ENCODE data around the gene RAB33B. TPM values are rescaled to one million over a fixed set of nuclear protein-coding genes. Genes with fewer than 3 reads are reported as not detected.

Gene RAB33B
- total RNA-seq, 4 donors from 2014 or later: 7.9 to 13.6 (median 12.0) TPM

DNA sequence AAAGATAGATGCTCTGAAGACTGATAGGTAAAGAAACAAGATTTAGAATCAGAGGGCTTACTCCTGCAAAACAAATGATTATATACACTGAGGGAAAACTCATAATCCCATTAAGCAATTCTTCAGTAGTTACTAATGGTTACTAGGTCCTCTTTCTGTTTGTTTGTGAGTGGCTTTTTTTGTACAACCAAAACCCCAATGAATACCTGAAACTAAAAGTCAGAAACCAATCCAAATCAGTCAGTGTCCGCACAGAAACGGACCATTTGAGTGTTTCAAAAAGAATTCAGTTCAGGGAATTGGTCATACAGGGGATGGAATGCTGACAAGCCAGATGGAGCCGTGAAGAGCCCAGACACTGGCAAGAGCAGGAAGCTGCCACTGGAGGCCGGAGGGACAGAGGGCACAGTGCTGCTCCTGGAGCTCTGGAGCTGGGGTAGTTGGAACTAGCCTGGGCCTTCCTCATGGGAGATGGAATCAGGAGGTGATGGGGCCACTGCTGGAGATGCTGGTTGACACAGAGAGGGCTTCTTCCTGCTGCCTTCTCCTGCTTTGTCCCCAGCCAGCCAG is 70.2 kb downstream of the RAB33B start:
- H3K4me3 ChIP-seq (replicated peaks in 1 of 3): no peak overlapping the region
- DNase-seq: no peak
- TF ChIP-seq POLR2A (IDR thresholded peaks at IDR 0.05): no peak
- TF ChIP-seq, protein P1, sequence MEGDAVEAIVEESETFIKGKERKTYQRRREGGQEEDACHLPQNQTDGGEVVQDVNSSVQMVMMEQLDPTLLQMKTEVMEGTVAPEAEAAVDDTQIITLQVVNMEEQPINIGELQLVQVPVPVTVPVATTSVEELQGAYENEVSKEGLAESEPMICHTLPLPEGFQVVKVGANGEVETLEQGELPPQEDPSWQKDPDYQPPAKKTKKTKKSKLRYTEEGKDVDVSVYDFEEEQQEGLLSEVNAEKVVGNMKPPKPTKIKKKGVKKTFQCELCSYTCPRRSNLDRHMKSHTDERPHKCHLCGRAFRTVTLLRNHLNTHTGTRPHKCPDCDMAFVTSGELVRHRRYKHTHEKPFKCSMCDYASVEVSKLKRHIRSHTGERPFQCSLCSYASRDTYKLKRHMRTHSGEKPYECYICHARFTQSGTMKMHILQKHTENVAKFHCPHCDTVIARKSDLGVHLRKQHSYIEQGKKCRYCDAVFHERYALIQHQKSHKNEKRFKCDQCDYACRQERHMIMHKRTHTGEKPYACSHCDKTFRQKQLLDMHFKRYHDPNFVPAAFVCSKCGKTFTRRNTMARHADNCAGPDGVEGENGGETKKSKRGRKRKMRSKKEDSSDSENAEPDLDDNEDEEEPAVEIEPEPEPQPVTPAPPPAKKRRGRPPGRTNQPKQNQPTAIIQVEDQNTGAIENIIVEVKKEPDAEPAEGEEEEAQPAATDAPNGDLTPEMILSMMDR (IDR thresholded peaks at IDR 0.05): no peak
- H3K4me1 ChIP-seq: peaks cover 0 to 3% of the 10 kb centered on the region in 2 donors
- intact Hi-C loops (cut with DNase I): no loop called here
- H3K36me3 ChIP-seq: peaks cover 0 to 10% of the 10 kb centered on the region in 2 donors
- 78 to 82% methylated on average over 4 of the region's 4 CpGs for WGBS, 2 donors
- H3K27me3 ChIP-seq: no peaks in the 10 kb centered on the region
- H3K27ac ChIP-seq: no peak overlapping the region
- no peaks in the 10 kb centered on the region for H3K9me3 ChIP-seq

DNA sequence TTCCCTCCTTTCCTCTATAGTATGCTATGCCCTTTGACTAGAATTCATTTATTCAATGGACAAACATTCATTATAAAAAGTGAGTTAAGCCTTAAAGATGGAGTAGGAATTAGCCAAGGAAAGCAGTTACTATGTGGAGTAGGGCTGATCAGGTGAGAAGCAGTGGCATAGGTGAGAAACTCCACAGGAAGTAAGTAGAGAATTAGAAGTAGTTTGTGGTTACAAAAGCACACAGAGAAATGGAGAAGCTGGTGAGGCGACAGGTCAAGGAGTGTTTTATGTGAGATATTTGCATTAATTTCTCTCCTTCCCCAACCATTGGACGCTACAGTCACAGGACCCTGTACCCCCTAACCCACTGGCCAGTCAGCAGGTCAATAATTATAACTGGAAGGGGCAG is 71.5 kb downstream of the RAB33B start:
- TF ChIP-seq, protein P1 (IDR thresholded peaks at IDR 0.05): no peak
- no peak for TF ChIP-seq POLR2A (IDR thresholded peaks at IDR 0.05)
- H3K36me3 ChIP-seq: peaks cover 0 to 10% of the 10 kb centered on the region in 2 donors
- H3K27me3 ChIP-seq: no peaks in the 10 kb centered on the region
- peaks cover 0 to 3% of the 10 kb centered on the region in 2 donors for H3K4me1 ChIP-seq
- H3K9me3 ChIP-seq: no peaks in the 10 kb centered on the region
- DNase-seq: no peak
- no peak overlapping the region for H3K27ac ChIP-seq
- WGBS, 2 donors: 43 to 45% methylated on average over 2 of the region's 2 CpGs
- H3K4me3 ChIP-seq (replicated peaks in 1 of 3): no peak overlapping the region
- intact Hi-C loops (cut with DNase I): no loop called here

Small RNA genes lying within 50 kb of the gene (small RNA-seq; reads per million reads assigned to genes)
- not detected for gene RF01225

Other genes with a start within 250 kb of the RAB33B start
- 1 to 10 TPM in 2 of 4 donors, under 1 TPM in 2; 0.71 to 2.1 (median 1.1) TPM for gene MGARP, start 173.9 kb upstream of the RAB33B start, total RNA-seq
- 10 to 100 TPM; 21.7 to 47.7 (median 24.6) TPM for gene NAA15, start 152.6 kb upstream of the RAB33B start, total RNA-seq
- gene NDUFC1, start 151.6 kb upstream of the RAB33B start, total RNA-seq: 10 to 100 TPM; 27.9 to 92.4 (median 53.2) TPM
- 10 to 100 TPM; 33.3 to 73.0 (median 37.1) TPM for gene SETD7, start 102.1 kb downstream of the RAB33B start, total RNA-seq
- 100 to 1,000 TPM in 1 of 4 donors, 10 to 100 TPM in 3; 34.0 to 117 (median 78.7) TPM for gene MGST2, start 211.7 kb downstream of the RAB33B start, total RNA-seq